ENCODE data around the gene ATP6V1F.

The ATP6V1F gene

GRCh38 chr7:128862571-128863432, at the start of gene ATP6V1F:
TSS of gene ATP6V1F (plus strand) at chr7:128862856. CDS start at chr7:128862905, 49 bp downstream.
- peak; percentile 97 for DNase-seq

DNA sequence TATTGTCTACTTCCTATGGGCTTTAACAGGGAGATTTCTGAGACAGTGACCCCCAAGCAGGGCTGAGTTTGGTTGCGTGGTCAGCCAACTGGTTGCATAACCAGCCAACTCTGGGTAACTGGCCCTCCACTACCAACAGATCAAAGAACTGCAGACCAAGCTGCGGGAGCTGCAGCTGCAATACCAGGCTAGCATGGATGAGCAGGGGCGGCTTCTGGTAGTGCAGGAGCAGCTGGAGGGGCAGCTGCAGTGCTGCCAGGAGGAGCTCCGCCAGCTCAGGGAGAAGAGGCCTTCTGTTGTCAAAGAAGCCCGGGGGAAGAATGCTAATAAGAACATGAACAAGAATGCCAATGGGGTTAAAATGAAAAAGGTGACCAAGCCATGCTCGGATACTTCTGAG, 48.2 kb upstream of the ATP6V1F start:
- no peak for DNase-seq

DNA sequence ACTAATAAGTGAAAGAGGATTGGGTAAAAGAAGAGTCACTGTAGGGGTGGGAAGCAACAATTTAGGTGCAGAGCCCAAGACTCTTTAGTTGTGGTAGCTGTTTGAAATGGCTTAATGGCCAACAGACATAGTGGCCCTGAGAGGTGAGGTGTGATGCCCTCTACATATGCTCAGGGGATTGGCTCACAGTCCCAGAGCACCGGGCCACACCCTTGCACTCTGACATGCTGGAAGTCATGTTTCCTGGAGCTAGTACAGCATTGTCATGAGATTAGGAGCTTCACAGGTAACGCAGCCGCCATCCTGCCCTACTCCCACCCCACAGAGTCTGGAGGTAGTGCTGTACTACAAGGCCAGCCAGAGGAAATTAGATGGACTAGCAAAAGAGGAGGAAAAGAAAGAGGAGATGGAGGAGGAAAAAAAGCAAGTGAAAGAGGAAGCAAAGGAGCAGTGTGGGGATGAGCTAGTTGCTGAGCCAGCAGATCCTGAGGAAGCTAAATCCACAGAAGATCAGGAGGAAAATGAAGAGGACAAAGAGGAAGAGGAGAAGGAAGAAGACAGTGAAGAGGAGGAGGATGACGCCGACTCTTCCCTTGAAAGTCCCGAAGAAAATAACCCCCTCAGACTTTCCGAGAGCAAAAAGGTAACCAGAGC, 47.2 kb upstream of the ATP6V1F start:
- DNase-seq: no peak

- no peak for DNase-seq
Observed at GRCh38 chr7:128818694-128819093, 44.0 kb upstream of the ATP6V1F start.

DNA sequence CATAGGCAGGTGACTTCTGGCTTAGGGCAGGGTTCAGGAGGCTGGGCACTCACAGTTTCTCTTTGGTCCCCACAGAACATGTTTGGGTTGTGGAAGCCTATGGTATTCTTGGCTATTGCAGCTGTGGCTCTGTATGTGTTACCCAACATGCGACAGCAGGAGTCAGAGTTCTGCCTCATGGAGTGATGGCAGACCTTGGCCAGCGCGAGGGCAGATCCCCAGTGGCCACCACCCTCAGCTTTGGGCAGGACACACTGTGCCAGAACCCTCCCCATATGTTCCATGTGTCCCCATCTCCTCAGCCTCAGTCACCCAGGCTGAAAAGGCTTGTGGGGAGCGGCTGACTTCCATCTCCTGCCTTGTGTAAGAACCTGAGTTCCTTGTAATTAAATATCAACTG, 40.9 kb upstream of the ATP6V1F start:
- DNase-seq: no peak

DNA sequence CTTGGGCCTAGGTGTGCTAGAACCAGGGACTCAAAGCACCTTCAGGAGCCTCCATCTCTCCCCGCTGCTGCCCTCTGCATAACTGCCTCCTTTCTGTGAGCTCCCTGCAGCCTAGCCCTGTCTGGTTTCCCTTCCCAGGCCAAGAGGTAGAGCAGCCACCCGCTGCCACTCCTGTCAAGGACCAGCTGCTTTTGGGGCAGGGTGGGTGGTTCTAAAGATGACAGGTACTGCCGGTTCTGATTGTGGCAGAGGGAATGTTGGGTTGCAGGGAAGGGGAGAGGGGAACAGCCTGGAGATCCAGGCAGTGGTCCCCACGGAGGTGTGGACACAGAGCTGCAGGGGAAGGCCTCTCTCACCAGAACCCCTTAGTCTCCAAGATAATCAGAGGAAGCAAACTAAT, 36.1 kb upstream of the ATP6V1F start:
- no peak for DNase-seq

- DNase-seq: no peak
Observed at GRCh38 chr7:128826916-128827247, 35.8 kb upstream of the ATP6V1F start.

- no peak for DNase-seq
Observed at GRCh38 chr7:128827248-128827958, 35.3 kb upstream of the ATP6V1F start.

DNA sequence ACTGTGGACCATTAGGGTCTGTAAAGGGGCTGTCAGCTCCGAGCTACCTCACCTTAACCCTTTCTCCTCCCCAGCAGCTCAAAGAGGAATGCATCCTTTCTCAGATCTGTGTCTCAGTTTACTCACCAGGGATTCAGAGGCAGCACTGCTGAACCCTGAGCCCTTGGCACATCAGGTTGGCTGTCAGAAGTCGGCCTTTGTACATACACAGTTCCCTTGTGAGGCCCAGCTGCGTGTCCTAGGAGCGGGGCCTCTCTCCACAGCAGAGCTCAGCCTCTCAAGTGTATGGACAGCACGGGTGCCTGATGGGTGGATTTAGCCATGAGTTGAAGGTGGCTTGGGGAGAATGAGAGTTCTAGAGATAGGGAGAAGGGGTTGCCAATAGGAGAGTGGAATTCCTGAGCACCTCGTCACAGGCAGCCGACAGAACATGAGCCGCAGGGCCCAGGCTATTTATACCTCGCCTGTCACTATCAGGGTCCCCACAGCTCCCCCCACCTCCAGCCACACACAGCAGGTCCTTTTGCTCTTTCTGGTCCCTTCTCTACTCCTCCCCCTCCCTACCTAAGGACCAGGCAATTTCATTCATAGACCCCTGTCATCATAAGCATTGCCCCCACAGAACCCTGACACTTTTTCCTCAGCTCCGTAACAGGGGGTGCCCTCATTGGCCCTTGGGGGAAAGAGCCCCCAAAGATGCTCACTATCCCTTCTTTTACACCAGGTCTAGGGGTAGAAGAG, 34.5 kb upstream of the ATP6V1F start:
- no peak for DNase-seq

- no peak for DNase-seq
Observed at GRCh38 chr7:128829391-128830166, 33.1 kb upstream of the ATP6V1F start.

GRCh38 chr7:128830231-128831177, 32.2 kb upstream of the ATP6V1F start, which contains the start of gene FLNC:
TSS of gene FLNC (plus strand) at chr7:128830406. CDS start at chr7:128830638, 232 bp downstream.
- DNase-seq: peak; percentile 5

DNA sequence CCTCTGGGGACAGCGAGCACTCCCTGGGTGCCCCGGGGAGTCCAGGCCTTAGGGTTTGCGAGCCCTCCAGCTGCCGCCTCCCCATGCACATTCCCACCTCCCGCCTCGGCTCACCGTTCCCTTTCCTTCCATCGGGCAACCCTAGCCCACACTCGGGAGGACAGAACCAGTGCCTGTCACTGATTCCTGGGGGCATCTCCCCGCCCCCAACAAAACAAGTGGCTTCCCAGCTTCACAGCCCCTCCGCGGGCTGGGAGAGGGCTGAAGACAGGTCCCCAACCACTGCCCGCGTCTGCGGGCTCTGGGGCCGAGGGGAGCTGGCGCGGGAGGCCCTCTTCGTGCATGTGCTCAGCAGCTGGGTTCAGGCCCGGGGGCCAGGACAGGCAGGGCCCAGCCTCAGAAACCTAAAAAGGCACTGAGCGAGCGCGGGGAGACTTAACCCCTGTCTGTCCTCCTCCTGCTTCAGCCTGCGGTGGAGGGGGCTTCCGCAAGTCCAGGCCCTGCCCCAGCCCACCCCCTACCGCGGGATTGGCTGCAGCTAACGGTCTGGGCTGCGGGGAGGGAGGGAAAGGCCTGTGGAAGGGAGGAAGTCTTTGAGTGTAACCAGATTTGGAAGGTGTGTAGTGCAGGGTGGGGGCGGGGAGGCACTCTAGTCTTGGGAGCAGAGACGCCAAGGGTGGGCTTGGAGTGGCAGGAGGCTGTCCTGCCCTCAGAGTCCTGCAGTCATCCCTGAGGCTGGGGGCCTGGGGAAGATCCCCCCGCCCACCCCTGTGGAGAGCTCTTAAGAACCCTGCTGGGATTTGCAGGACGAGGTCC, 31.3 kb upstream of the ATP6V1F start:
- no peak for DNase-seq

DNA sequence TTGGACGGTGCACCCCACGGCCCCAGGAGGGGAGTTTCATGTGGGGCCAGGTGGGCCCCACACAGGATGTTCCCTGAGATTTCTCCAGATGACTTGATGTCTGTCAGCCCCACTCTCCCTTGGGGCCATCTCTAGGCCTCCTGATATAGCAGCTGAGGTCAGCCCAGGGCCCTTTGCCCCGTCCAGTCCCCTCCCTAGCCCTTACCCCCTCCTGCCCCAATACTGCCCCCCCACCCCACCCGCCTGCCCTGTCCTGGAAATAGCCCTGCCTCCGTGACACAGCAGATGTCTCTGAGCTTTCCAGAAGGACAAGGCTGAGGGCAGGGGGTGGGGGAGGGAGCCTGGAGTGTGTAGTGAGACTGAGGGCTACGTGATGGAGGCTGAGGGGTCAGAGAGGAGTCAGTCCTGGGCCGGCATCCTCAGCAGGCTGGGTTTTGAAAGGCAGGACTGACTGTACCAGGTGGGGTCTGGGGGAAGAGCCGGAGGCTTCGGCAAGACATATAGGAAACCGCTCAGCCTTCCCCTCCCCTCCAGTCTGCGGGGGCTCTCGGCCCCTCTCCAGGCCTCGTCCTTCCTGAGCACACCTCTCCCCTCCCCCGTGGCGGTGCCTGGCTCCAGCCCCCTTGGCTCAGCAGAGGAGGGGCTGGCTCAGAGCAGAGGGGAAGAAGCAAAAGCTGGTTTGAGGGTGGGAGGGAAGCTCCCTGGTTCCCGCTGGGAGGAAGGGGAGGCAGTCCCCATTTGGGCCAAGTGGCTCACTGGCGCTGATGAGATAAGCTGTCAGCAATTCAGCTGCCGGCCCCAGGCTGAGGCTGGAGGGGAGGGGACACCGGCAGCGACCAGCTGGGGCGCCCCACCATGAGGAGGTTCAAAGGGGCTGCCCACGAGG, 30.4 kb upstream of the ATP6V1F start:
- DNase-seq: no peak

DNA sequence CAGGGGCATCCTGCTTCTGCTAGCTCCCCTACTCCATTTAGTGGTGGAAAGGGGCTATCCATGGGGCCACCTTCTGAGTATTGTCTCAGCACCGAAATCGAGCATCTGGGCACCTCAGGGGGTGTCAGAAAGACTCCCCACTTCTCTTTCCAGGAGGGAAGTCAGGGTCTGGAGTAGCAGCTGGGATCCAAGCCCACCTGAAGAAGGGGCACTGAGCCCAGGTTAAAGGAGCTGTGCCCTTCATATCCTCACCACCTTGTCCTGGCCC, 29.8 kb upstream of the ATP6V1F start:
- DNase-seq: no peak

DNA sequence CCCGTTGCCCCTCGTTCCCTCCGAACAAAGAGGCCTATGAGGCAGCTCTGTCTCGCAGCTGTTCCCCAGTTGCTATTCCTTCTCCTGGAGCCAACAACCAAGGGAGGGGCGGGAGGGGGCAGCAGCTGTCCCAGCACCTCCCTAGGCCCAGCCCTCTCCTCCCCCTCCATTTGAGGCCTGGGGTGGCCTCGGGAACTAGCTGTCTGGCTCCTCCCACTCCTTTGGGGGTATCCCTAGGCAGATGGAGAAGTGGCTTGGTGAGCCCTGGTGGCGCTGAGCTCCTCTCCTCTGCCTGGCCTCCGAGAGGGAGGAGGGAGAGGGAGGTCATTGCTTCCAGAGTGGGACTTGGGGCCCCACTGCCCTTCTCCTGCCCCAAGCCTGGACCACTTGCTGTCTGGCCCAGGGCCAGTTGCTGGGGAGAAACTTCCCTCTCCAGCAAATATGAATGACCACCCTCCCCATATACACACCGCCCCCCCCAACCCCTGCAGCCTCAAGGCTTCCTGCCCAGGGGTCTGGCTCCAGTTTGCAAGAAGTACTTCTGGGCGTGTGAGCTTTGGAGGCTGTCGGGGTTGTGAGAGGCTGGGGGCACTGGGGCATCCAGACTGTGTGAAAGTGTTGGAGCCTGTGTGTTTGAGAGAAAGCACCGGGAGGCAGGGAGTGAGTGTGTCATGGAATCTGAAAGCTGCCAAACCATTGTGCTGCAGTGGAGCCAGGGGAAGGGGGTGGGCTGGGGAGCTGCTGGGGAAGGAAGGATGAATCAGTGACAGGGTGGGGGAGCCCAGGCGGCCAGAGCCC, 29.3 kb upstream of the ATP6V1F start:
- DNase-seq: no peak

- no peak for DNase-seq
Observed at GRCh38 chr7:128833946-128834325, 28.7 kb upstream of the ATP6V1F start.

- no peak for DNase-seq
Observed at GRCh38 chr7:128835231-128835751, 27.4 kb upstream of the ATP6V1F start.

Measured in CD4-positive, alpha-beta T cell treated with Interleukin-4 for 4 hours (primary cell).